ENCODE results near the gene SLC15A4.
"Not testable (repeated sequence)": the region's sequence is repeated elsewhere in the genome, so short reads cannot be mapped to it uniquely, and the experiment has no call there.

Gene SLC15A4

DNA sequence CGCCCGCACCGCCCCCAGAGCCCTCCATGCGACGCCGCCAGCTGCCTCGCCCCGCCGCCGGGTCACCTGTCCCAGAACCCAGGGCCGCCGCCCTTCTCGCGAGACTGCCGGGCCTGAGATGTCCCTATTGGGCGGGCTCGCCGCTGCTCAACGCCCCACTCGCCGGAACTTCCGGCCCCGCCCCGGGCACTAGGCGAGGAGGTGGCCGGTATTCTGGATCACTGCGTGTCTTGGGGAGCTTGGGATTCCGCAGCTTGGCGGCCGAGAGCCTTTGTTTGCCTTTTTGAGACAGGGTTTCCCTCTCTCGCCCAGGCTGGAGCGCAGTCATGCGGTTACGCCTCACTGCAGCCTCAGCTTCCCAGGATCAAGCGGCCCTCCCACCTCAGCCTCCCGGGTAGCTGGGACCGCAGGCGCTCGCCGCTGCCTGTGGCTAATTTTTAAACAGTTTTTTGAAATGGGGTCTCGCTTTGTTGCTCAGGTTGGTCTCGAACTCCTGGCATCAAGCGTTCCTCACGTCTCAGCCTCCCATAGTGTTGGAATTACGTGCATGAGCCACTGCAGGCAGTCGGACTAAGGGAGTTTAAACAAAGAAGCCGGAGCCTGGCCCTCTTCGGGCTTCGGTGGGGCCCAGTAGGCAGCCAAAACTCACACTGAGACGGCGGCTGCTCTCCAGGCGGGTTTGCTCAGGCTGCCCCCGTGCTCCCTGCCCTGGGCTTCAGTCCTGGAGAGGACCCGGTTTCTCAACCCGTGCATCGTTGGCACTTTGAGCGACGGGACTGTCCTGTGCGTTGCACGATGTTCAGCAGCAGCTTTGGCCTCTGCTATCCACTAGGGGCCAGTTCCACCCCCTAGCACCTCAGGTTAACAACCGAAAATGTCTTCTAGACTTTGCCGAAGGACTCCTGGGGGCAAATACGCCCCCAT, at the start of gene SLC15A4:
Gene SLC15A4 (minus strand): TSS at position 43 of the 924 bp plus-strand sequence. CDS start 15 bp downstream, at position 28.
- DNase-seq: peak; percentile 94

GRCh38 chr12:128872303-128872702, 48.5 kb upstream of the SLC15A4 start:
- no peak for DNase-seq

- no peak for DNase-seq
These were observed 47.7 kb upstream of the SLC15A4 start for GRCh38 chr12:128871516-128871892.

DNA sequence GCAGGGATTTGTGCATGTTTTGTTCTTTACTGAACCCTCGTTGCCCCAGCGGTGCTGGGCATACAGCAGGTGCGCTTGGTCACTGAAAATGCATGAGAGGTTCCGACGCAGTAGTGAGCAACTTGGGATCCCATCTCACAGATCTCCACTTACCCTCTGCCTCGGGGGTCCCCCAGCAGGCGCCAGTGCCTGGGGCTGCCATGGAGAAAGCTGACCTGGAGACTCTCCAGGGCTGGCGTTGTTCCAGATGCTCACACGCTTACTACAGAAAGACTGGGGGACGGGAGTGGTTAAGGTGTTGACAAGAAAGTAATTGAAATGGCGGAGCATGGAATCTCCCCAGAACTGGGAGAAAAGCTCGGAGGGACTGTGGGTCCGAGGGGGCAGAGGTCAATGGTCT, 43.7 kb upstream of the SLC15A4 start:
- DNase-seq: no peak

DNA sequence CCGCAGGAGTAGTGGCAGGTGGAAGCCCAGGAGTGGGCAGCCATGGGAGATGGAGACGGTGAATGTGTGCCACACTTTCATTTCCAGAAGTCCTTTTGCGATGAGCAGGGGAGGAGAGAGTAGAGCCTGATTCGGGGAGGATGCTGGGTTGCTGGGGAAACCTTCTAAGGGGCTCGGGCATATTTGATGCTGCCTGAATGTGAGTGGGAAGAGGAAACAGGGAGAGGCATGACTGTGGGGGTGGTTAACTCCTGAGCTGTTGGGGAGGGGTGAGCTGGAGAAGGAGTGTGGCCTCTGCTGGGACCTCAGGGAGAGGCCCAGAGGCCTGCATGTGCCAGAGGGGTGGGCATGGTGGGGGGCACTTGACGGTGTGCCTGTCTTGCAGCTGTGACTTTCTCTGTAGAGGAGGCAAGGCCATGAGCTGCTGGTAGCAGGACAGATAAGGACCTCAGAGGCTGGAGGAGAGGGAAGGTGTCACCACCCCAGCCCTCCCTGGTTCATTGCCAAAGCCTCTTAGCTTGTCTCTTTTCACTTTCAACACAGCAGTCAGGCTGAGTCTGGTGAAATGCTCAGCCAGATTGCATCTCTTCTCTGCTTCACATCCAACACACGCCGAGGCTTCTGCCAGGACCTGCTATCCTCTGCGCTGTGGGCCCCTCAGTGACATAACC, 40.9 kb upstream of the SLC15A4 start:
- no peak for DNase-seq

DNA sequence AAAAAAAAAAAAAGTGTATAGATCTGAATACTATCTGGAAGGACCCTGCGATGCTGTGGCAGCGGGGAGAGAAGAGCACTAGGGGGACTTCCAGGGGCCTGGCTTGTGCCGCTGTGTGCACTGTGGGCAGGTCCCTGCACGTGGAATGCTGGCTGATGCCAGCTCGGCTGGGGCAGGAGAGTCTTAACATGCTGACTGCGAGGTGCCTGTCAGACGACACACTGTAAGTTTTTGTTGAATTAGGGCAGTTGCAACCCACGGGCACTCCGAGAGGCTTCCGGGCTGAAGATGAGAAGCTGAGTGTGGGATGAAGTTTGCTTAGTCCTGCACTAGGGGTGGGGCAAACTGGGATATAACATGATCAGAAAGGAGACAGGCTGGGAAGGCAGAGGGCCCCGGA, 40.2 kb upstream of the SLC15A4 start:
- DNase-seq: no peak

- no peak for DNase-seq
These were observed 37.7 kb upstream of the SLC15A4 start for GRCh38 chr12:128861226-128862016.

GRCh38 chr12:128859311-128859710, 35.6 kb upstream of the SLC15A4 start:
- DNase-seq: no peak

- DNase-seq: peak; percentile 25
These were observed 33.5 kb upstream of the SLC15A4 start for GRCh38 chr12:128857133-128857763.

GRCh38 chr12:128856791-128857078, 33.0 kb upstream of the SLC15A4 start:
- no peak for DNase-seq

GRCh38 chr12:128856035-128856790, 32.5 kb upstream of the SLC15A4 start:
- DNase-seq: no peak

GRCh38 chr12:128853600-128854197, 29.9 kb upstream of the SLC15A4 start:
- no peak for DNase-seq

- no peak for DNase-seq
These were observed 29.3 kb upstream of the SLC15A4 start, which contains the start of gene GLT1D1 for GRCh38 chr12:128852885-128853599. GLT1D1 (plus strand) TSS chr12:128853478; CDS start chr12:128853582, 104 bp downstream.

GRCh38 chr12:128852026-128852698, 28.4 kb upstream of the SLC15A4 start:
- DNase-seq: no peak

- not testable (repeated sequence) for DNase-seq
These were observed 27.7 kb upstream of the SLC15A4 start for GRCh38 chr12:128851429-128851828.

GRCh38 chr12:128850400-128850799, 26.6 kb upstream of the SLC15A4 start:
- DNase-seq: no peak

DNA sequence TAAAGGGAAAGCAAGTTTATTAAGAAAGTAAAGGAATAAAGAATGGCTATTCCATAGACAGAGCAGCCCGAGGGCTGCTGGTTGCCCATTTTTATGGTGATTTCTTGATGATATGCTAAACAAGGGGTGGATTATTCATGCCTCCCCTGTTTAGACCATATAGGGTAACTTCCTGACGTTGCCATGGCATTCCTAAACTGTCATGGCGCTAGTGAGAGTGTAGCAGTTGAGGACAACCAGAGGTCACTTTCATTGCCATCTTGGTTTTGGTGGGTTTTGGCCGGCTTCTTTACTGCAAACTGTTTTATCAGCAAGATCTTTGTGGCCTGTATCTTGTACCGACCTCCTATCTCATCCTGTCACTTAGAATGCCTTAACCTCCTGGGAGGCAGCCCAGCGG, 26.0 kb upstream of the SLC15A4 start:
- DNase-seq: not testable (repeated sequence)

- DNase-seq: no peak
These were observed 24.6 kb upstream of the SLC15A4 start for GRCh38 chr12:128848371-128848770.

- not testable (repeated sequence) for DNase-seq
These were observed 22.9 kb upstream of the SLC15A4 start for GRCh38 chr12:128846671-128847070.

GRCh38 chr12:128844031-128844635, 20.4 kb upstream of the SLC15A4 start:
- peak; percentile 76 for DNase-seq

All from CD4-positive, alpha-beta T cell treated with Interferon gamma for 1 hour (primary cell).